Hippocampal formation (tissue), 2 donors: ENCODE measurements around the gene TFE3.

ENCODE experiments used
- DNase-seq, 2 donors: peaks; one replicate each; lab custom pipeline; 2025; lab: John Stamatoyannopoulos, UW

Gene TFE3

GRCh38 chrX:49043220-49043986 is at the start of gene TFE3:
TFE3 (minus strand) TSS chrX:49043357; CDS start chrX:49043226, 131 bp downstream.
- DNase-seq, result peak; percentile 96

- no peak for DNase-seq
Measured at GRCh38 chrX:49089553-49089952, 46.4 kb upstream of the TFE3 start.

- DNase-seq, result no peak
Measured at GRCh38 chrX:49082271-49082871, 39.2 kb upstream of the TFE3 start.

- peak; percentile 41 to 58 for DNase-seq
Measured at GRCh38 chrX:49079489-49080428, 36.6 kb upstream of the TFE3 start, which contains the start of gene WDR45. WDR45 (minus strand) TSS chrX:49079887; CDS start chrX:49078095, 1,792 bp downstream.

- DNase-seq, result no peak
Measured at GRCh38 chrX:49077941-49078340, 34.8 kb upstream of the TFE3 start.

GRCh38 chrX:49075347-49075746 is 32.2 kb upstream of the TFE3 start:
- DNase-seq, result no peak

GRCh38 chrX:49073601-49074575 is 30.7 kb upstream of the TFE3 start, which contains the start of gene PRAF2:
PRAF2 (minus strand) TSS chrX:49074002; CDS start chrX:49073987, 15 bp downstream.
- DNase-seq, result peak; percentile 77 to 87

GRCh38 chrX:49072712-49073095 is 29.5 kb upstream of the TFE3 start:
- no peak for DNase-seq

- peak; percentile 23 to 41 for DNase-seq
Measured at GRCh38 chrX:49071877-49072711, 28.9 kb upstream of the TFE3 start.

- DNase-seq, result no peak
Measured at GRCh38 chrX:49070988-49071387, 27.8 kb upstream of the TFE3 start.

GRCh38 chrX:49069038-49069437 is 25.9 kb upstream of the TFE3 start:
- DNase-seq, result no peak

GRCh38 chrX:49067285-49068120 is 24.3 kb upstream of the TFE3 start:
- no peak for DNase-seq

GRCh38 chrX:49066690-49067089 is 23.5 kb upstream of the TFE3 start:
- DNase-seq, result no peak

- no peak for DNase-seq
Measured at GRCh38 chrX:49066278-49066677, 23.1 kb upstream of the TFE3 start.

GRCh38 chrX:49064735-49065134 is 21.6 kb upstream of the TFE3 start:
- DNase-seq, result no peak

GRCh38 chrX:49064303-49064702 is 21.1 kb upstream of the TFE3 start:
- DNase-seq, result no peak

GRCh38 chrX:49063715-49064114 is 20.6 kb upstream of the TFE3 start:
- DNase-seq, result no peak

GRCh38 chrX:49061916-49062315 is 18.8 kb upstream of the TFE3 start:
- no peak for DNase-seq

GRCh38 chrX:49061490-49061889 is 18.3 kb upstream of the TFE3 start:
- DNase-seq, result no peak
